SU-DHL-6 (cell line): Measurements from ENCODE around the gene MCMBP.

Experiments
- CTCF ChIP-seq: fragments of 200-600 bp; sonication (generic); IDR thresholded peaks from one replicate; pipeline ENCODE4 v1.5.1; 2017; ENCODE audit warnings: antibody characterized with exemption, mild to moderate bottlenecking, low read length, moderate library complexity; ENCODE audit not compliant: insufficient read depth, poor library complexity, severe bottlenecking
- EZH2phosphoT487 ChIP-seq: fragments of 200-600 bp; sonication (generic), shearing (Covaris generic); conservative IDR thresholded peaks from 2 replicates; pipeline ENCODE4 v1.6.1; 2018; ENCODE audit warnings: mild to moderate bottlenecking, antibody characterized with exemption, low read length, moderate library complexity, mixed read lengths

- TF ChIP-seq CTCF (no peak), EZH2phosphoT487 (no peak)
These were observed 23.5 kb upstream of the MCMBP start for GRCh38 chr10:119896061-119896655.
